Activated naive CD4-positive, alpha-beta T cell treated with Interleukin-2 at 50 U/mL for 16 hours (primary cell): ENCODE results near the gene DNASE2B.

ENCODE experiments used
- DNase-seq: peaks from one replicate; pipeline ENCODE4 v3.0.0-alpha.2; 2020

The DNASE2B gene

GRCh38 chr1:84376000-84376910 is 22.0 kb upstream of the DNASE2B start:
- DNase-seq = no peak

- DNase-seq = no peak
Observed at GRCh38 chr1:84377480-84378095, 20.7 kb upstream of the DNASE2B start.

DNA sequence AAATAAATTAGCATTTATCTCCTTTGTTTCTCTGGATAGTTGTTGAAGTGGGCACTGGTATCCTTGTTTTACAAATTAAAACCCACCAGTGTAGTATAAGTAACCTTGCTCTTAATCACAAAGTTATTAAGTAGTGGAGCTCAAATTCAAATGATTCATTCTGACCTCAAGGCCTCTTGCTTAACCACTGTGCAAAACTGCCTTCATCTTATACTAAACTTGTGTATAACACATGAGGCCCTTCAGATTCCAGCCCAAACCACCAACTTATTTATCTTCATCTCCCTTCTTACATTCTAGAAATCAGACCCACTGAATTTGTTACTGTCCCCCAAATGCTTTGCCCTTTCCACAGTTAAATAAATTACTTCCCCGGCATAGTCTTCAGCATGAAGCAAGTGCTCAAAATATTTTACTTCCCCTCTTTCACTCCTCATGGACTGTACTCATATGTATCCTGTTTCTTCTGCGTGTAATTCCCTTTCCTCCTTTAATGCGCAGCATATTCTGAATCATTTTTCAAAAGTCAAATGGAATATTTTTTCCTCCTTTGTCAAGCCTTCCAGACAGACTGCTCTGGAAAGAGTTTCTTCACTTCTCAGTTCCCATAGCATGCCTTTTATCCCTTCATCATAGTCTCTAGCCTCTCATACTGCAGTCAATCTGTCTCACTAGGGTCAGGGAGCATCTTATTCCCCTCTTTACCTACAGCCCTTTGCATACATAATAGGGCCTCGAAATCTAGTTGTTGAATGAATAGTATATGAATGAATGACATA is 19.0 kb upstream of the DNASE2B start:
- DNase-seq = no peak

GRCh38 chr1:84379917-84380180 is 18.4 kb upstream of the DNASE2B start:
- no peak for DNase-seq

DNA sequence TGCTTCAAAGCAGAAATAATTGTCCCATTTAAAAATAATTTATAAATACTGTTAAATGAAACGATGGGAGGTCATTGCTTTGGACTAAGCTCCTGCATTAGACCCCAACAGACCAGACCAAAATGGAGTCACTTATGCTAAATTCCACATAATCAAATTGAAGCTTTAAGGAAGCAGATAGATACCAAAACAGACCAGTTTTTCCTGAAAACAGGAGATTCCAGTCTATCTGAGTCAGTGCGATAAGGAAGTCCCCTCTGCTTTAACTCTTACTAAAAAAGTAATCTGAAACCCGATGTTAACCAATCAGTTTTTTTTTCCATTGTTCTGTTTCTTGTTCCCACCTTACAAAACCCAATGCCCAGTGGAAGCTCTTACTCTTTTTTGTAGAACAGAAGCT is 16.2 kb upstream of the DNASE2B start:
- DNase-seq = no peak

DNA sequence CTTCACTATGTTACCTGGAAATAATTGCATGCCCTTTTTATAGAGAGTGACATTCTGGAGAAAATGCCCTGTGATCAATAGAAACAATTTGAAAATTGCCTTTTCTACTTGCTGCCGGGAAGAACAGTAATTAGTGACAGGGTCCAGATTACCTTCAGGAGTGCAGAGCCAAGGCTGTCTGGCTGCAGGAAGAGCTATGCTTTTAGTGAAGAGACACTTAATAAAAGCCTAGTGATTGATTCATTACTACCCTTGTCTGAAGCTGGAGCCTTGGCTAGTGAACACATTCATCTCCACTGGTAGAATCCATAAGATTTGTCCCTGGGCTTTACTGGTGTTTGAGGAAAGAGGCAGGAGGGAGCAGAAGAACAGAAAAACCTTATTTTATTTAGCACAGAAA is 12.9 kb upstream of the DNASE2B start:
- no peak for DNase-seq

GRCh38 chr1:84386716-84387479 is 11.4 kb upstream of the DNASE2B start:
- DNase-seq = no peak

DNA sequence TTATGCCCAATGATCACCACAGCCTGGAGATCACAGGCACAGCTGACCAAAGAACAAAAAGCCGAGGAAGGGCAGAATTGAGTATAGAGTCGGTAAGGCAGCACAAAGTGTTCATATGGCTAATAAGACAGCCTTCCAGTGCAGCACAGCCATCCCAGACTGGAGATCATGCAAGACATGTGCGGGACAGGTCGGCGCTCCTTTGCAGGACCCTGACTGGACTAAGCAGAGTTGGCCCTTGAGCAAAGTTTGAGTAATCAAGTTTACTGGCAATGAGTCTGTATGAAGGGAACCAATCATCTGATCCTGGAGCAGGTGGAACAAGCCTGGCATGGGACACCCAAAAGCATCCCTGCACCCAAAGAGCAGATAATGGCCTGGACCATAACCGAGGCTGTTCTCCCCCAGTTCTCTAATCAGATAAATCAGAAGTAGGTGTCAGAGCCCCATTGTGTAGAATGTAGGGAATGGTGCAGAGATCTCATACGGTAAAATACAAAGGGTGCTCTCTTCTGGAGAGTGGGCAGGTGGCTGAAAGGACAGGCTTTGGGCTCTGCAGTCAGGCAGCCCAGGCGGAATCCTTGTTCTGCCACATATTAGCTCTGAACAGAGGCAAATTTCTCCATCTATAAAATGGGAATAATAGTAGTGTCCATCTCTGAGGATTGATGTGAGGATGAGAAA is 10.7 kb upstream of the DNASE2B start:
- no peak for DNase-seq

GRCh38 chr1:84390226-84390625 is 8.1 kb upstream of the DNASE2B start:
- DNase-seq = no peak

- DNase-seq = no peak
Observed at GRCh38 chr1:84401156-84401555, 2.9 kb downstream of the DNASE2B start.

DNA sequence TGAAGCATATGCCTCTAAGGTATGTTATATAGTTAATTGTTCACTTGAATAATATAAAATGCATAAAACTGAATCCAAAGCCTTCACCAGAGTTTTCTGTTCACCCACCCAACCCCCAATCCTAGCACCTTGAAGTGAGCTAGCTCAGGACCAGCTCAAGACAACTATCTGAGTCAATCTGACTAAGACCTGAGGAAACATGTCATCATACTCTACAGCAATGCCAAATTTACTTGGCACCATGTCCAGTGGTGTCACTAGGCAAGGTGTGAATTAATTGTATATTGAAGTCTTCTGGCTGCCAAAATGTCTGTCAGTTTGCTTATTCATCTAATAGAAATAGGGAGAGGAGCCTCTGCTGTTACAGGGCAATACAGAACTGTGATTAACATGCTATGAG is 3.8 kb downstream of the DNASE2B start:
- DNase-seq = no peak

DNA sequence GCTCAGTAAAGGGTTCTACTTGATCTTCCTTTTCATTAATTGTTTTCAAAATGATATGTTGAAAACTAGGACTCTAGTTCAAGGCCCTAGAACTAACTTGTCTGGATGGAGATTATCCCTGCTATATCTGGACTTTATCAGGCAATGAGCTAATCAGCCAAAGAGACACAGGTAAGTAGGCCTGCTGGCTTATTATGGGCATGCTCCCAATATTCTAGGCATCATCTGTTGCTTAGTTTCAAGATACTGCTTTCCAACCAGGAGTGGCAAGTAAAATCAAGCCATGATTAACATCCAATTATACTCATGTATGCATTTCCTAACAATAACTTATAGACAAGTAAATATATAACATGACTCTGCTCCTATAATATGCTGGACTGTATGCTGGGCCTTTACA is 4.2 kb downstream of the DNASE2B start:
- DNase-seq = no peak

DNA sequence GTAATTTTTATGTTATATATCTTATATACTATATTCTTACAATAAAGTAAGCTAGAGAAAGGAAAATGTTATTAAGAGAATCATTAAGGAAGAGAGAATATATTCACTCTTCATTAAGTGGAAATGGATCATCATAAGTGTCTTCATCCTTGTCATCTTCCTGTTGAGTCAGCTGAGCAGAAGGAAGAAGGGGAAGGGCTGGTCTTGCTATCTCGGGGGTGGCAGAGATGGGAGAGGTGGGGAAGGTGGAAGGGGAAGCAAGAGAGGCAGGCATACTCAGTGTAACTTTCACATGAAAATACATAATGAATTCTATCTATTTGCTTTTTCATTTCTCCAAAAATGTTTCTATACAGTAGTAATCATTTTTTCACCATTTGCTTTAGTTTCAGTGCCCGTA is 5.1 kb downstream of the DNASE2B start:
- no peak for DNase-seq

- DNase-seq = no peak
Observed at GRCh38 chr1:84406346-84406861, 8.1 kb downstream of the DNASE2B start.

DNA sequence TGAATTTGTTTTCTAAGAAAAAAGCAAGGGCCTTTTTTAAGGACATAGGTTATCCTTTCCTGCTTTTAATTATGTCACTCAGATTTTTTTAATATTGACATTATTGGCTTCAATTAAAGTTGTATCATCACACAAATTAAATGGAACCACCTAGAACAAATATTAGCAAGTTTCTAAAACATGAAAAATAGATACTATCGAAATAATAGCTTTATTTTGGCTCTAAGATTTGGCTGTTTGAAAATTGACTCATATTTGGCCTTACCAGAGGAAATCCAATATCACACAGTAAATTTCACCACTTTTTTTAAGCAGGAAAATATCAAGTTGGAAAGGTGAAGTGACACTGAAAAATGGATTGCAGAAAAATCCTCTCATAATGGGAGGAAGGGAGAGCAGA is 9.2 kb downstream of the DNASE2B start:
- no peak for DNase-seq

DNA sequence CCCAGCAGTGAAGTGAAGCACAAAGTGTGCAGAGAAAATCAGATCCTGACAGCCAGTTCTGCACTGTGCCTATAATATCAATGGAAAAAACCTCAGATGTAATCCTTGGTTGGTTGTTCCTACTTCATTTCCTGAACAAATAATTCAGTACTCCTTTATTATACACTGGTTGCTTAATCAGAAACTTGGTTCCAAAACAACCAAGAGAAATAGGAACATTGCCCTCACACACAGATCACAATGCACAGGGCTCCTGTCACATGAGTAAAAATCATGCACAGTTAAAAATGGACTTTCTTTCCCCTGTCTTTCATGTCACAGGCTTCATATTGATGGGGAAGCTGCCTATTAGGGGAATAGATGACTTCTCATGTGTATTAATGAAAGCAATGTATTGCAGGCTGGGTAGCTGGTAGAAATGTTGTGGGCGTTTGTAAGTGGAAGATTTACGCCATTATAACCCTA is 9.7 kb downstream of the DNASE2B start:
- no peak for DNase-seq

- DNase-seq = no peak
Observed at GRCh38 chr1:84409888-84410287, 11.6 kb downstream of the DNASE2B start.

- DNase-seq = no peak
Observed at GRCh38 chr1:84410328-84411095, 12.2 kb downstream of the DNASE2B start.

DNA sequence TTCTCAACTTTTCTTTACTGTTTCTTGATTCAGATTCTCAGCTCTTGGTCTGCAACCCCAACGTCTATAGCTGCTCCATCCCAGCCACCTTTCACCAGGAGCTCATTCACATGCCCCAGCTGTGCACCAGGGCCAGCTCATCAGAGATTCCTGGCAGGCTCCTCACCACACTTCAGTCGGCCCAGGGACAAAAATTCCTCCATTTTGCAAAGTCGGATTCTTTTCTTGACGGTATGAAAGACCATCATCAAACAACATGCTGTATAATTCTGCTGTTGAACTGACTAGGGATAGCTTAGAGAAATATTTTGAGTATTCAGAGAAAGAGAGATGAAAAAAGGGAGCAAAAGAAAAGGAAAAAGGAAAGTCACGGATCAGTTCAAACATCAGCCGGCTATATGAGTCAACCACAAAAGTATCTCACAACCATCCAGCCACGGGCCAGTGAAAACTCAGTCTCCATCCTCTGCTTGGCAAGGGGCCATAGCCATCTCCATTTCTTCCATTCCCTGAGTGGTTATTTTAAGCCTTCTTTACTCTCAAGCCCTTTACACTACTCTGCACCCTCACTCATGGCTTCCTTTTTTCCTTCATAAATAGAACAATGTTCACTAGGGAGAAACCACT is 14.1 kb downstream of the DNASE2B start:
- no peak for DNase-seq

- DNase-seq = no peak
Observed at GRCh38 chr1:84415396-84415795, 17.1 kb downstream of the DNASE2B start.

GRCh38 chr1:84422909-84423308 is 24.6 kb downstream of the DNASE2B start:
- no peak for DNase-seq
